HG02973 (cell line): Measurements from ENCODE around the gene RRP15.

Experiments
- ATAC-seq: cut with Tn5 transposase; IDR thresholded peaks from one replicate; pipeline ENCODE4 v1.9.1; 2021; ENCODE audit warnings: moderate library complexity; ENCODE audit not compliant: unreplicated experiment

Gene RRP15, protein sequence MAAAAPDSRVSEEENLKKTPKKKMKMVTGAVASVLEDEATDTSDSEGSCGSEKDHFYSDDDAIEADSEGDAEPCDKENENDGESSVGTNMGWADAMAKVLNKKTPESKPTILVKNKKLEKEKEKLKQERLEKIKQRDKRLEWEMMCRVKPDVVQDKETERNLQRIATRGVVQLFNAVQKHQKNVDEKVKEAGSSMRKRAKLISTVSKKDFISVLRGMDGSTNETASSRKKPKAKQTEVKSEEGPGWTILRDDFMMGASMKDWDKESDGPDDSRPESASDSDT

GRCh38 chr1:218284917-218285635 lies at the start of gene RRP15:
RRP15 (plus strand) TSS chr1:218285293; CDS start chr1:218285317, 24 bp downstream.
- ATAC-seq = peak; percentile 99

DNA sequence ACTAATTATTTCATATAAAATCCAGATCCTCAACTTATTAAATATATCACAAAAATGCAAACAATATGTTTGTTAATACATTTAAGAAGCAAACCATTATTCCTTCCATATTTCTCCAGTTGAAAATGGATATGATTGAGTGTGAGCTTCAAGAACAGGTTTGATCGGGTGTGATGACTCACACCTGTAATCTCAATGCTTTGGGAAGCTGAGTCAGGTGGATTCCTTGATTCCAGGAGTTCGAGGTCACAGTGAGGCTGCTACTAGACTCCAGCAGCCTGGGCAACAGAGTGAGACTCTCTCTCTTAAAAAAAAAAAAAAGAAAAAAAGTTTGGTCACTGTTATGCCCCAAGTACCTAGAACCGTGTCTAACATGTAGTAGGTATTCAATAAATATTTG lies 42.9 kb upstream of the RRP15 start:
- no peak for ATAC-seq

DNA sequence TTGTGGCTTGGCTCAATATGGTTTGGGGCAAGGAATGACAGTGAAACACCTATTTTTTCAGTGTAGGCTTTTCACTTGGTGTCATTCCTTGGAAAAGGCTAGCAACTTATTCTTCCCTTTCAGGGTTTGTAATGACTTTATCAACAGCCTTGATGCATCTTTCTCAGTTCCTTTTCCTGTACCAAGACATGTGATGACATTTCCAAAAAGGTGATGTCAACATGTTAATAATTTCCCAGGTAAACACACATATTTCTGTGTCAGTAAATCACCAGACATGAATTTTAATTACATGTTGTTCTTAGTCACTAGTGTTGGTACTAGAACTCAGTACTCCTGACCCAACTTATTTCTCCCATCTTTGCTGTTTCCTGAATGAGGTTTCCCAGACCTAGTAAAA lies 37.8 kb upstream of the RRP15 start:
- ATAC-seq = no peak

GRCh38 chr1:218249338-218250140 lies 35.6 kb upstream of the RRP15 start:
- ATAC-seq = no peak

GRCh38 chr1:218250492-218250891 lies 34.6 kb upstream of the RRP15 start:
- no peak for ATAC-seq

DNA sequence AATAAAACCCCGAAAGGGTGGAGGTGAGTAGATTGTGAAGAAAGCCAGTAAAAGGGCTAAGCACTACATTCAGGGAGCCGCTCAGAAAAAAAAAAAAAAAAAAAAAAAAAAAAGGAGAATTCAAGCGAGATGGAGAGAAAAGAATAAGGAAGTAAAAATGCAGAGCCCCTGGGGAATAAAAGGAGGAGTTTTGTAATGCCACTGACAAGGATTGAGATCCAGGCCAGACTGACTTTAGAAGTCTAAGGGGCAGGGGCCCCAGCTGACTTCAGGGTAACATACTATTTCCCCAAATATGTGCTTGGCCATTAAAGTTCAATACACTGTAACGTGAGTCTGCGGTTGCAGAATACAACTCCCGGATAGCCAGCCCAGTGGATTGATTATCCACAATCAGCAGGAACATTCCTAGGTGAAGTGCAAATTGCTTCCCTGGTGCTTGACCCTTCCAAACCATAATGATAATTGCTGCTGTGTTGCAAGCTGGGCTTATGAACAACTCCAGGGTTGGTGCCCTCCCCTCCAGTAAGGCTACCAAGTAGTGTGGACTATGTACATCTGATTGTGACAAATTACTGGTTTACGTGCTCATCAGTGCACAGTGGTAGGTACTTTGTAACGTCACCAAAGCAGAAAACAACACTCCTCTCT lies 30.7 kb upstream of the RRP15 start:
- ATAC-seq = no peak

DNA sequence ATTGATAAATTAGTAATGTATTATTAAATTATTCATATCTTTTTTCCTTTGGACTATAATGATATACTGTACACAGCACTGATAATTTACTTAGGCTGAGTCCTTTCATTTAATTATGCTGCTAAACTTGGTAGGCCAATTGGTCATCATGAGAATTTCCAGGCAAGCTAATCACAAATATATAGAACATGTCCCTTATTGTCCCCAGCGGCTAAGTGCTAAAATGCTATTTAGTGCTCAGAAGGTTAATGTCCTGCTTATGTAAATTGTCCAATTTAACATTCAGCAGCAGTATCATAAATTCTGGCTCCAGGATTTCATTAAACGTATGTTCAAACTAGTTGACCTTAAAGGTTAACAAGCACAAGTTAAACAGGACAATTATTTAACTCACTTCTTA lies 30.0 kb upstream of the RRP15 start:
- no peak for ATAC-seq

DNA sequence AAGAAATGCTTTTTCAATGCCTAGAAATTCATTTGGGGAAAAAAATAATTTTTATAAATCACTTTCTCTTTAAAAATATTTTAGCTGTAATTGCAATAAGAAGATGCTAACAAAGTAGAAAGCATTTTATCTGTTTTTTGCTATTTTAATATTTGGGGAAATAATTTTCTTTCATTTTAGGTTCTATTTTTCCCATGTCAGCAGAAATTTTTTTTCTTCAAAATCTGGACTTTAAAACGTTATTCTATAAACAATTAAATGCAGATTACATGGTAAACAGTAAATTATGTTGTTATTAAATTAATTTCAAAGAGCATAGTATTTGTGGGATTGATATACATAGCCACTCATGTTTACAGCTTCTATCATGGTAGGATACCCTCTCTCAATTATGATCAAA lies 27.7 kb upstream of the RRP15 start:
- no peak for ATAC-seq

GRCh38 chr1:218257971-218258370 lies 27.1 kb upstream of the RRP15 start:
- no peak for ATAC-seq

GRCh38 chr1:218259339-218259738 lies 25.8 kb upstream of the RRP15 start:
- ATAC-seq = no peak

DNA sequence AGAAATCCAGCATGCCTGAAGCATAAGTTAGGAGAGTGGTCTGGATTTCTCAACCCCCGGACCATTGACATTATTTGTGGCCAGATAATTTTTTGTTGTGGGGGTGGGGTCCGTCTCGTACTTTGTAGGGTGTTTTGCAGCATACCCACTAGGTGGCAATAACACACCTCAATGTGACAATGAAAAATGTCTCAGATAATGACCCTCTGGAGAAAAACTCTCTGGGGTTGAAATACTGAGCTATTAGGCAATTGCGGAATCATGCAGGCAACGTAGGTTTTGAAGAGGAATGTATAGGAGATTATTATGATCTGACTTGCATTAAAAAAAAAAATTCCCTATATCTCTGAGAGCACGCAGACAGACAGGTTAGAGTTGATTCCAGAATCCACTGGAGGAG lies 25.3 kb upstream of the RRP15 start:
- ATAC-seq = no peak

DNA sequence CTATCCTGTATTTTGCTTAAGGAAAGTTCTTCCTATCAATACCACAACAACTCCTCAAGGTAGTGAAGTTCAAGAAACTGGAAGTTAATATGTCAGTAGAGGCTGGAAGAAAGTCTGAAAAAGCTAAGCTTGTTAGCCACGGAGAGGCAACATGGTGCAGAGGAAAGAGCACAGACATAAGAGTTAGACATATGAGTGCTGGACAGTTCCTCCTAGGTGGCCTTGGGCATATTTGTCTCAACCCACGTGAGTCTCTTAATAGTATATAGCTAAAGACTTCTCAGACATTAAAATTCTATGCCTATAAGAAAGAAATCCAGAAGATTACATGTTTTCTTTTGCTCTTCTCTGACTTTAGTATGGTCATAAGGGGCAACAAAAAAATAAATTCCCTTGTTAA lies 22.8 kb upstream of the RRP15 start:
- ATAC-seq = no peak

DNA sequence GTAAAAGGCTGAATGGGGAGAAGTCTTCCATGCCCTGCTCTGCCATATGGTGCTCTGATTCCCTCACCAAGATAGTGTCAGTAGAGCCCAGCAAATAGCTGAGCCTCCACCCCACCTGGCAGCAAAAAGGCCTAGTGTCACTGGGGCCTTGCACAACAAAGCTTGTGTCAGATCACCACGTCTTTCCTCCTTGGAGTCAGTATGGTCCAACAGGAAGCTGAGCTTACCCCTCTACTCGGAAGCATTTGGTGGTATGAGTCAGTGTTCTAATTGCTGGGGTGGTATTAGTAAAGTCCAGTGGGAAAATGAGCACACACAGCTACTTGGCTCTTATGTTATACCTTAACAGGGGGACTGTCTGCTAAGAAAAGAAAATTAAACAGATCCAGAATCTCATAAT lies 18.7 kb upstream of the RRP15 start:
- no peak for ATAC-seq

GRCh38 chr1:218272366-218272765 lies 12.7 kb upstream of the RRP15 start:
- ATAC-seq = no peak

DNA sequence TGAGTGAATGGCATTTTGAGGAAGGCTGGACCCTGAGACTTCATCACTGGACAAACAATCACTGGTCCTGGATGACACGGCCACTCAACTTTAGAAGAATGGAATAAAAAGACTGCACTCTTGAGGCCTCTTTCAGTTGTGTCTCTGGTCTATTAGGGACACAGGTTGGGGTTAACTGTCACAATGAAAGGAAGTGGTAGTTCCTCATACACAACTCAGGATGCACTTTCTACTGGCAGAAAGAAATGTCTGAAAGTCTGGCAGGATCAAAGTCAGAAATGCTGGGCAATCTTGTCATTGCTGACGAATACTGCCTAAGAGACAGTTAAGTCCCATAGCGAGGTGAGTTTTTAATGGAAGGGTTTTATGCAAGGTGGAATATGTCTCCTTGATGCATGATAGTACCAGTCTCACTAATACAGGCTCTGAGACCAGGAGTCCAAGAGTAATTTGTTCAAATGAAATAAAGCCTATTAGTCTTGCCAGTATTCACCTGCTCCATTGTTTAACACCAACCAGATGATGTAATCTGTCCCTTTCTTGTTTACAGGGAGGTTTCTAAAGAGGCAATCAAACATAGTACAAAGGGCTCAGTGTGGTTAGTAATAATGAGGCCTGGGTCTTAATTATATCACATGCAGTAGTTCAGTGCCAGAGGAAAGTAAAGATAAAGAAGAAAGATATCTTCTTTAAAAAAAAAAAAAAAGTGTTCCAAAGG lies 11.2 kb upstream of the RRP15 start:
- no peak for ATAC-seq

DNA sequence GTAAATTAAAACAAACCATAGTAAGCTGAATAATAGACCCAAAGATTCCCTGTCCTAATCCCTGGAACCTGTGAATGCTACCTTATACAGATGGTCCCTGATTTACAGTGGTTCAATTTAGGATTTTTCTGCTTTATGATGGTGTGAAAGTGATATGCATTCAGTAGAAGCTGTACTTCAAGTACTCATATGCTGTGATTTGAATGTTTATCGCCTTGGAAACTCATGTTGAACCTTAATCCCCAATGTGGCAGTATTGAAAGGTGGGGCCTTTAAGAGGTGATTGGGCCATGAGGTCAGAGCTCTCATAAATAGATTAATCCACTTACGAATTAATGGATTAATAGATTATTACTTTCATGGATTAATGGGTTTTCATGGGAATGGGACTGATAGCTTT lies 10.6 kb upstream of the RRP15 start:
- no peak for ATAC-seq

- no peak for ATAC-seq
These were observed 9.3 kb upstream of the RRP15 start for GRCh38 chr1:218275823-218276222.

DNA sequence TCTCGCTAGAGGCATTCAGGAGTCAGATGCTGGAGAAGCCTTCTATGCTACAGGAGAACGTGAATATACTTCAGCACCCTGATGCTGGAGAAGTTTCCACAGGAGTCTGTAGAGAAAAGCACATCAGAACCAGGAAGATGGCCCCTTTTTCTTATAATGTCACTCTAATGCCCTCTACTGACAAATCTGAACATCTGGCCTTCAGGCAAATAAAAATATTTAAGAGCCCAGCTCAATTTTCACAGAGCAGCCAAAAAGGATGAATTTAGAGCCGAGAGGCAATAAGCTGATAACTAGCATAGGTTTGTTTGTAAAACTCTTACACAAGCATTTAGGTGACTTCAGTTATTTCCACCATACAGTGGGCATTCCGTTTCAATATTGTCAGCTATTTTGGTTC lies 3.8 kb upstream of the RRP15 start:
- no peak for ATAC-seq

- peak; percentile 17 for ATAC-seq
These were observed 646 bp upstream of the RRP15 start for GRCh38 chr1:218284377-218284916.

DNA sequence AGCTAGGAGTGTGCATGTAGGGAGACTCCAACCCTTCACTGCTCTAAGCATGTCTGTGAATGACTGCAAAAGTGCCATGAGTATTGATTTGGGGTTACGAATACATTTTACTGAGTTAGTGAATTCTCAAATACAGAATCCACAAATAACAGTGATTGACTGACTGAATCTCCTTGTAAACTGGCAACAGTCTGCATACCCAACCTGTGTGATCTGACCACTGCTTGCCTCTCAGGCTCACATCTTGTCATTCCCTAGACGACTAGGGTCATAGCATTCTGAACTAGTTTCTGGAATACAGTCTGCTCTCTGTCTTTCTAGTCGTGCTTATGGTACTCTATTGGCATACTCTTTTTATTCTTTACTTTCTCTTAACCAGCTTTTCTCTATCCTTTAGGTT lies 7.4 kb downstream of the RRP15 start:
- no peak for ATAC-seq
